Activated T-helper 1 cell treated with Interleukin-2 at 50 U/mL for 16 hours (primary cell): ENCODE measurements around the gene LCE7A.

Source experiments
- DNase-seq: peaks from one replicate; pipeline ENCODE4 v3.0.0-alpha.2; 2020; ENCODE audit warnings: low read depth

LCE7A gene

DNA sequence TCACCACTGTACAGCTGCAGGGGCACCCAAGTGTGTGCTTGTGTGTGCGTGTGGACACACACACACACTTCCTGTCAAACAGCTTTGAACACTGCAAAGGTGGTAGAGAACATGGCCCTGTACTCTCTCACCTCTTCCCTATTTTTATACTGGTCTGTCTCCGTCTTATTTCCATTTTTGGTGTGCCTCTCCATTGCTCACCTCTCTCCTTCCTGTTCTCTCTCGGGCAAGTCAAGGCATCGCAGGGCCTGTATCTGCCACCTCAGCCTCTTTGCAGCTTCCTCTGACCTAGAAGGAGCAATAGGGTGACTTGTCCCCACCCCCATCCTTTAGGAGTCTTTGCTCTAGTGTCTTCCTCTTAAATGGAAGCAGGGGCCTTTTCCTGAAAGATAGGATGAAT, 20.5 kb downstream of the LCE7A start:
- no peak for DNase-seq

DNA sequence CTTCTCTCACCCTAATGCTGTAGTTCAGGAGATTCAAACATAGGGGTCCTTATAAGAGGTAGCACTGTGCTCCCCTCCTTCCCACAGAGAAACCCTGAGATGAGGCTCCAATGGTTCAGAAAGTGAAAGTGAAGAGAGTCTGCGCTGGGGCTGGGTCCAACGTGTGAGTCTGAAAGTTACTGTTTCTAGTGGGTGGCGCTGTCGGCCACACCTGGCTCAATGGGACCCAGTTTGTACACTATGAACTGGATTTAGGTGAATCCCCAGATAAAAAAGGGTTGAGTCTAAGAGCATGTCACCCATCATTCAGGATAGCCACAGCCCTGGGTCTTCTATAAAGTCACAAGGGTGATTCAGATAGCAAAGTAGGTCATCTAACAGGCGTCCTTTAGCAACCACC, 21.1 kb downstream of the LCE7A start:
- DNase-seq = no peak

DNA sequence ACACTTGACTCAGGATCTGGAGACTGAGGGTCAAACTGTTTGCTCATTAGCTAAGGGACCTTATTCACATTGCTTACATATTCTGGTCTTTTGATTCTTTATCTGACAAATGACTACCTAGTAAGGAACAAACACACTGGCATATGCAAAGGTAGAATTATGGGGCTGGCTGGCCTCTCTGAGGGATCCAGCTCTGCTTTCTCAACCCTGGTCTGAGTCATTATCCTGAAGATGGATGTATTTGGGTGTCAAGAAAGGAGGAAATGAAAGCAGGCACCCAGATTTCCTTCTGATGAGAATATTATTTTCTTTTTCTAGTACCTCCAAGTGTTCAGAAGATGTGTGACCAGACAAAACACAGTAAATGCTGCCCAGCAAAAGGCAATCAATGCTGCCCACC, 24.3 kb downstream of the LCE7A start:
- DNase-seq = no peak

DNA sequence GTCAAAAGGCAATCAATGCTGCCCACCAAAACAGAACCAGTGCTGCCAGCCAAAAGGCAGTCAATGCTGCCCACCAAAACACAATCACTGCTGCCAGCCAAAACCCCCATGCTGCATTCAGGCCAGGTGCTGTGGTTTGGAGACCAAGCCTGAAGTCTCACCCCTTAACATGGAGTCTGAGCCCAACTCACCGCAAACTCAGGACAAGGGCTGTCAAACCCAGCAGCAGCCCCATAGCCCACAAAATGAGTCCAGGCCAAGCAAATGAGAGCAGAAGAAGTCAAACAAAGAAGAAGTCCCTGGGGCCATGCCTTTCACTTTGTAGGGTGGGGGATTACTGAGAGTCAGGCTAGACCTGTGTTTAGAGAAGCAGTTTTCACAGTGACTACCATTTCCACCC, 24.7 kb downstream of the LCE7A start:
- no peak for DNase-seq

DNA sequence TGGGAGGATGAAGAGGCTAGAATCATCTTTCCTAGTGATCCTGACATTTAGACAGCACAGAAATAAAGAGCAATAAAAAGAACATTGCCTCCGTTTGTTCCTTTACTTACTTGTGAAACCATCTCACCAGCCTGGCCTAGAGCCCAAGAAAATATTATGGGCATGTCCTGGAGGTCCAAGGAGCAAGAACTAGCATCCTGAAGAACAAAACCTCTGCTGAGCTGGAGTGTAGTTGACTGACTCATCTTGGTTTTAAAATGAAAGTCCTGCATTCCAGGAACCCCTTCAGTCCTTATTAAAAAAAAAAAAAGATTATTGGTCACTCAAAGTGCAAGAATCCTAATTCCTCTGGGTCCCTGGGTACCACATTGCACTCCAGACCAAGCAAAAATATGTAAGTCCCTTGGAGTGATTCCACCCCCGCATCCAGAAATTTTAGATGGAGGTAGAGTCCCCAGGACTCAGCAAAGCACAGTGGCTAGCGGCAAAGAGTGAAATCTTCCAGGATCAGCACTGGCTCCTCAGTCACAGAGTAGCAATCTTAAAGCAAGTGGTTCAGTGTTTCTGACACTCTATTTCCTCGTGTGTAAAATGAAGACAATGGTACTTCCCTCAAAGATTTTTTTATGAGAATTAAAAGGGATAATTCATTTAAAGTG, 25.3 kb downstream of the LCE7A start:
- DNase-seq = no peak

DNA sequence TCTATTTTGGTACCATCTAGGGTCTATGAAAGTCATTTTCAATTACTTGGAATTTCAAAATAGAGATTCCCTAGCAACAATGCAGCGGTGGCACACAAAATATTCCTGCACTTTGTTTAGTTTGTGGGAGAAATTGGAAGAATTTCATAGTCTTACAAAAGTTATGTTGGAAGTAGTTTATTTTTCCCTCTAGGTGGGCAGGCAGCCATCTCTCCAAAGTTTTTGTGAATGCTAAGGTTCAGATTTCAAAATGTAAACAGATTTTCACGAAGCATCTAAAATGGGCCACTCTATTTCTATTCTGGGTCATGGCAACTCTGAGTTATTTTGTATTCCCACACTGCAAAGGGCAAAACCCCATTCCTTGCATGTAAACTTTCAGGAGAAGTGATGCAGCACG, 26.3 kb downstream of the LCE7A start:
- DNase-seq = no peak

DNA sequence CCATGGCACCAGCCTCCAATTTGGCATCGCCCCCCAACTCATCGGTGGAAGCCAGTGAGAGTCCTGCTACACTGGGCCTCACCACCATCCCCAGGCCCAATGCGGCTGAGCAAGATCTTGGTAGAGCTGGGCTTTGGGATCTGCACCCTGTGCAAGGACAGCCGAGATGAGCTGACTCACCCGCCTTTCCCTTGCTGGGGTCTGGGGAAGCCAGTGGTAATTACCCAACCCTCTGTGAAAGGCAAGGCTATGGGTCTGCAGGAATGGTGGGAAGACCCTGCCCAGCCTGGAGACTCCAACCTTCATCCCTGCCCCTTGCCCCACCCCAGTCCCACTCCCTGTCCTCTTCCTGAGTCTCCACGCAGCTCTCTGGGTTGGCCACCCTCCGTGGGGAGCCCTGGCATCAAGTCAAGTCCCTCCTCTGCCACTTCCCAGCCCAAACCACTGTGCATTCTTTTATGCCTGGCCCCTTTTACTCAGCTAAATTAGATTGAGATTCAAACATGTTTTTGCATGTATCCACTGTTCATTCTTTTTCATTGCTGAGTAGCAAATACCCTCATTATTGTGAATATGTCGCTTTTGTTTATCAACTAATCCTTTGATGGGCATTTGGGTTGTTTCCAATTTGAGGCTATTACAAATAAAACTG, 27.1 kb downstream of the LCE7A start:
- no peak for DNase-seq

DNA sequence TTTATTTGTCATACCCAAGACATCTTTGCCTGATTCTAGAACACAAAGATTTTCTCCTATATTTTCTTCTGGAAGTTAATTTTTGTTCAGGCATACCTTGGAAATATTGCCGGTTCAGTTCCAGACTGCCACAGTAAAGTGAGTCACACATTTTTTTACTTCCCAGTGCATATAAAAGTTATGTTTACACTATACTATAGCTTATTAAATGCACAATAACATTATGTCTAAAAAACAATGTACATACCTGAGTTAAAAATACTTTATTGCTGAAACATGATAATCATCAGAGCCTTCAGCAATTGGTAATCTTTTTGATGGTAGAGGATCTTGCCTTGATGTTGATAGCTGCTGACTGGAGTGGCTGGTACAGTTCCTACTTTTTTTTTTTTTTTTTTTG, 28.3 kb downstream of the LCE7A start:
- DNase-seq = no peak

DNA sequence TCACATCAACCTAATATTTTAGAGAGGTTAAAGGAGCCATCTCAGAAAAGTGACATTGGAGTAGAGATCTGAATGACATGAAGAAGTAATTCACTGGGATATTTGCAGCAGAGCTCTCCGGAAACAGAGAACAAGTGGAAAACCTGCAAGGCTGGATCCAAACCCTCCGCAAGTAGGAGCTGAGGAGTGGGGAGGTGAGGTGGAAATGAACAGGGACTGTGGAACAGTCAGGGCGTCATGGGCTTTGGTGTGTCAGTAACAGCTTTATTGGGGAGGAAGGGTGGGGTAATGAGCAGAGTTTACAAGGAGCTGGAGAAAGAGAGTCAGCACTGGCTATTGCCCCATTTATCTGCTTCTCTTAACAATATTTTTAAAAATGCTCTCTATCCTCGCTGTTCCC, 39.2 kb downstream of the LCE7A start:
- DNase-seq = no peak

DNA sequence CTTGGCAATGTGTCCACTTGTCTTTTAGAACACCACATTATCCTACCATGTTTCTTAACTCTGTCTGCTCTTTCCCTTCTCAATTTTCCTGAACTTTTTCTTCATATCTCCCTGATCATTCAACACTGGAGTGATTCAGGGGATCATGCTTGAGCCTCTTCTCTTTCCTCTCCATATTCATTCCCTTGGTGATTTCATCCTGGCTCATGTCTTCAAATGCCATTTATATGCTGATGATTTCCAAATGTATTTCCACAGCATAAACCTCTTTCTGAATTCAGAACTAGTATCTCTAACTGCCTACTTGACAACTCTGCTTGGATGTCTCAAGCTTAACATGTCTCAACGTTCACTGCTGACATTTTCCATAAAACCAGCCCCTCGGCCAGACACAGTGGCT, 40.1 kb downstream of the LCE7A start:
- DNase-seq = no peak

DNA sequence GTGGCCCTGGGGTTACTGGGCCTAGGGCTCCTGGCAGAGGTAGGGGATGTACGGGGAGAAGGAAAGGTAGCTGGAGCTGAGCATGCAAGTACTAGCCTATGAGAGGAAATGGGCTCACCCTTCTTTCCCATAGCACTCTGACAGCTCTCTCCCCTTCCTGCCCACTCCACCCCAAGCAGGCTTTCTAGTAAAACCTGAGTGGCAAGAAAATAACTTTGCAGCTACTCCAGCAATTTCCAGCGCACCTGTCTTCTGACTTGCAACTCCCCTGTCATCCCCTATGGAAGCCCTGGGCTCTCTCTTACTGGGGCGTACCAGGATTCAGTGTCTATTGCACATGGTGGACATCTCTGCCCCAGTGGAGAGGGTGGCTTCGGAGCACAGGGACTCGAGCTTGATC, 41.8 kb downstream of the LCE7A start:
- no peak for DNase-seq

DNA sequence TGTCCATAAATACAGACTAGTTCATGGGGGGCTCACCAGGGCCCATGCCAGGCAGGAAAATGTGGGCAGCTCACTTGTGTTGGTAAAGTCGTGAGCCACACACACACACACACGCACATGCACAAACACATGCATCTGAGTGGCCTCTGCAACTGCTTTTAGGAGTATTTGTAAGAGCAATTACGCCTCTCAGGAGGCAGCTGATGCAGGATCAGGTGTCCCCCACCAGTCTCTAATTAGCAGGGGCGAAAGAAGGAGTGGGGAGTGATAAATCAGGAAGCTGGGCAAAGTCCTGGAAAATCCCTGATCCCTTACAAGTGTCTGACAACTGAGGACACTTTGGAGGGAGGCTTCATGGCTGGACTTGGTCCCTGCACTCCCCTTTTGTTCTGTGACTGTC, 42.8 kb downstream of the LCE7A start:
- DNase-seq = no peak

DNA sequence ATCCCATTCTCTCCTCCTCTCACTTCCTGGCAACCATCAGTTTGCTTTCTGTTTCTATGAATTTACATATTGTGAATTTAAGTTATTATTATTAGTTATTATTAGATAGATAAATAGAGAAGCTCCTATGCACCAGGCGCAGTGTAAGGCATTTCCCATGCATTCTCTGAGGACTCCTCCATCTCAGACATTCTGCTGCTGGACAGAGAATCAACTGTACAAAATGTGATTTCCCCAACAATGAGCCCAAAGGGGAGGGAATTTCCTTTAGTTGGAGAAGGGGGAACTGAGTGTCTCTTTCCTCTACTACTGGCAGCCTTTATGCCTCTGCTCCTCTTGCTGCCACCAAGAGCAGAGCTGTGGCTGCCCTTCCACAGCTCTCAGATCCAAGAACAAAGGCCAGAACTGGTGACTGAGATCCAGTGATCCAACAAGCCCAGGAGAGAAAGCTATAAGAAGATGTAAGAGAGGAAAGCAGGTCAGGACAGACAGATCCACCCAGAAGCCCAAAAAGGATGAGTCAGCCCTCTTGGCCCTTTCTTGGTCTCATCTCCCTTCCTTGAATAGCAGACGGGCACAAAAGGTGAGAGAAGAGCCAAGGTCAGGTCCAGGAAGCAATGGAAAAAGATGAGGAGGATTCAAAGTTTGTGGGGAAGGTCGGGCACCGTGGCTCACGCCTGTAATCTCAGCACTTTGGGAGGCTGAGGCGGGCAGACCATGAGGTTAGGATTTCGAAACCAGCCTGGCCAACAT, 45.1 kb downstream of the LCE7A start:
- DNase-seq = no peak

DNA sequence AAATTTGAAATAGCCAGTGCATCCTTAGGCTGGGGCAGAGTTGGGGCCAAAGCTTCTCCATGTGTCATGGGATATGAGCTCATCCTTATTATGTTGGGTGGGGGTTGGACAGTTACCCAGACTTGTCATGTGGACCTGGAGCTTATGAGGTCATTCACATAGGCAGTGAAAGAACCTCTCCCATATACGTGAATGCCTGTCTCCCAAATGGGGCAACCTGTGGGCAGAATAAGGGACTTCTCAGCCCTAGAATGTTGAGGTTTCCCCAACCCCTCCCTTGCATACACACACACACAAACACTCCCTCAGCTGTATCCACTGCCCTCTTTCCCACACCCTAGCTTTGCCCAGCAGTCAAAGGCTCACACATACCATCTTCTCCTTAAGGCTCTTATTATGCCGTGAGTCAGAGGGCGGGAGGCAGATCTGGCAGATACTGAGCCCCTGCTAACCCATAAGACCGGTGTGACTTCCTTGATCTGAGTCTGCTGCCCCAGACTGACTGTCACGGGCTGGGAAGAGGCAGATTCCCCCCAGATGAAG, 46.3 kb downstream of the LCE7A start:
- DNase-seq = no peak

DNA sequence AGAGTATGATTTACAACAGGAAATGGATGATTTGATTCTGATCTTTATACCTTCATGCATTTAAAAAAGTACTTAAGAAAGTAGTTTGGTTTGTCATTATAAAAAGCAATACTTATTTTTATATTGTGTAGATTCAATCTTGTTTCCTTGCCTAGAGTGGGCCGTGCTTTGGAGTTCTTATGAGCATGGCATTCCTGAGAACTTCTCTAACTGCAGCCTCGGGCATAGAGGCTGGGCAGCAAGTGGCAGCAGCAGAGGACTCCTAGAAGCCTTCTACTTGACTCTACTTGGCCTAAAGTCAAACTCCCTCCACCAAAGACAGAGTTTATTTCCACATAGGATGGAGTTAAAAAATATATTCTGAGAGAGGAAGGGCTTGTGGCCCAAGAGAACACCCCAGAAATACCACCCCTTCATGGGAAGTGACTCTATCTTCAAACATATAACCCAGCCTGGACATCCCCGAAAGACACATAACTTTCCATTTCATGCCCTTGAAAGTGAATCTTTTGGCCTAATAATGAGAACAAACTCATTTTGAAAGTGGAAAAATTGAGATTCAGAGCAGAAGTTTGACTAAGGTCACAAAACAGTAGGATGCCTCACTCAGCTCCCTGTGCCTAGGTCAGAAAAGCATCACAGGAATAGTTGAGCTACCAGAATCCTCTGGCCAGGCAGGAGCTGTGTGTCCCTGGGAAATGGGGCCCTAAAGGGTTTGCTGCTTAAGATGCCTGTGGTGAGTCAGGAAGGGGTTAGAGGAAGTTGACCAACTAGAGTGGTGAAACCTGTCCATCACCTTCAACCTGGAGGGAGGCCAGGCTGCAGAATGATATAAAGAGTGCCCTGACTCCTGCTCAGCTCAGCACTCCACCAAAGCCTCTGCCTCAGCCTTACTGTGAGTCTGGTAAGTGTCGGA, 48.1 kb downstream of the LCE7A start, which contains the start of gene IVL:
Gene IVL, plus strand, starts transcription at position 861 of the 916 bp plus-strand sequence. CDS start 1,252 bp downstream, outside the sequence.
- no peak for DNase-seq

DNA sequence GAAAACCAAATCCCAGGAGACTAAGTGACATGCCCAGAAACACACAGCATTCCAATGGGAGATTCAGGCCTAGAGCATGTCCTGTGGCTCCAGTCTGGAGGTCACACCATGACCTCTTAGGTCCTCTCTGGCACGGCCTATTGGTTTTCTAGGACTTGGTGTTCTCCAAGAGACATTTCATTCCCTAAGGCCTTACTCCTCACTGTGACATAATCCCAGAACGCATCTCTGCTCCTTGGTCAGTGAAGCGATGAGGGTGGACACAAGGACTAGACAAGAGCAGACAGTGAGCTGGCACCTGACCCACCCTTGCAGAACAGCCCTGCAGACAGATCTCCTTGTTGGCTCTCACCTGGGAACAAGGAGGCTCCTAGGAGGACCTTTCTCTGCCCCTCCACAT, 49.4 kb downstream of the LCE7A start:
- no peak for DNase-seq
